Neural cell (in vitro differentiated cells): ENCODE results near the gene NEFH. TPM values are rescaled to one million over a fixed set of nuclear protein-coding genes. Genes with fewer than 3 reads are reported as not detected.

Experiments
- H2AFZ ChIP-seq: fragments of 200-600, 300-800 bp; sonication (generic), shearing (Covaris generic); 2 replicates; pipeline ENCODE4 v1.6.0; 2014; ENCODE audit warnings: low read depth, mild to moderate bottlenecking, antibody characterized with exemption, low read length, moderate library complexity
- H3F3A ChIP-seq: fragments of 200-600 bp; shearing (Covaris generic); 2 replicates; pipeline ENCODE4 v1.6.1; 2016; ENCODE audit warnings: mild to moderate bottlenecking, moderate library complexity, mixed read lengths, antibody characterized with exemption, low read length; ENCODE audit not compliant: insufficient read depth, poor library complexity, severe bottlenecking
- H3K27ac ChIP-seq: fragments of 200-600, 300-800 bp; sonication (generic), shearing (Covaris generic); 2 replicates; pipeline ENCODE4 v1.5.1; 2014; ENCODE audit warnings: mild to moderate bottlenecking, low read length, moderate library complexity
- H3K27me3 ChIP-seq: fragments of 300-800, 200-600 bp; sonication (generic), shearing (Covaris generic); 2 replicates; pipeline ENCODE4 v1.6.0; 2014; ENCODE audit warnings: mild to moderate bottlenecking, low read depth, low read length, moderate library complexity; ENCODE audit not compliant: insufficient read depth
- H3K36me3 ChIP-seq: fragments of 300-800, 200-600 bp; sonication (generic), shearing (Covaris generic); 2 replicates; pipeline ENCODE4 v1.5.1; 2014; ENCODE audit warnings: mild to moderate bottlenecking, antibody characterized with exemption, low read length, moderate library complexity; ENCODE audit not compliant: insufficient read depth
- H3K4me2 ChIP-seq: fragments of 300-800, 200-600 bp; sonication (generic), shearing (Covaris generic); 2 replicates; pipeline ENCODE4 v1.6.0; 2014; ENCODE audit warnings: mild to moderate bottlenecking, low read length
- H3K4me3 ChIP-seq: fragments of 300-800, 200-600 bp; sonication (generic), shearing (Covaris generic); 2 replicates; pipeline ENCODE4 v1.5.1; 2014; ENCODE audit warnings: mild to moderate bottlenecking, low read length, moderate library complexity
- H3K79me2 ChIP-seq: fragments of 200-600 bp; shearing (Covaris generic); replicated peaks from 2 replicates; pipeline ENCODE4 v1.6.0; 2014; ENCODE audit warnings: mild to moderate bottlenecking, low read length, moderate library complexity; ENCODE audit not compliant: insufficient read depth
- H3K9ac ChIP-seq: fragments of 300-800, 200-600 bp; sonication (generic), shearing (Covaris generic); 2 replicates; pipeline ENCODE4 v1.6.1; 2016; ENCODE audit warnings: mild to moderate bottlenecking, low read length, mixed read lengths
- H3K9me2 ChIP-seq: fragments of 200-600 bp; shearing (Covaris generic); 2 replicates; pipeline ENCODE4 v1.6.1; 2016; ENCODE audit warnings: mild to moderate bottlenecking, low read length, mixed read lengths; ENCODE audit not compliant: insufficient read depth
- H3K9me3 ChIP-seq: fragments of 200-600, 300-800 bp; sonication (generic), shearing (Covaris generic); 2 replicates; pipeline ENCODE4 v1.6.1; 2016; ENCODE audit warnings: mild to moderate bottlenecking, mixed run types, low read length, moderate library complexity, mixed read lengths
- H4K20me1 ChIP-seq: fragments of 200-600 bp; shearing (Covaris generic); 2 replicates; pipeline ENCODE4 v1.6.1; 2016; ENCODE audit warnings: mild to moderate bottlenecking, mixed run types; ENCODE audit not compliant: insufficient read depth
- EP300 ChIP-seq: fragments of 450-650 bp; conservative IDR thresholded peaks from 2 replicates; pipeline ENCODE4 v1.6.1; 2014; ENCODE audit warnings: antibody characterized with exemption, mild to moderate bottlenecking, moderate library complexity; ENCODE audit not compliant: poor library complexity, severe bottlenecking
- EZH2 ChIP-seq: fragments of 200-600, 300-800 bp; shearing (Covaris generic), sonication (generic); IDR thresholded peaks from 2 replicates; pipeline ENCODE4 v1.6.1; 2014; ENCODE audit warnings: antibody characterized with exemption, low read length, borderline replicate concordance, mild to moderate bottlenecking; ENCODE audit not compliant: insufficient read depth, poor library complexity, severe bottlenecking
- MXI1 ChIP-seq: fragments of 450-650 bp; conservative IDR thresholded peaks from 2 replicates; pipeline ENCODE4 v1.6.1; 2014; ENCODE audit warnings: antibody characterized with exemption, mild to moderate bottlenecking; ENCODE audit not compliant: poor library complexity, severe bottlenecking
- POLR2AphosphoS5 ChIP-seq: IDR thresholded peaks from 2 replicates; pipeline ENCODE4 v1.6.1; 2012
- RAD21 ChIP-seq: fragments of 450-650 bp; conservative IDR thresholded peaks from 2 replicates; pipeline ENCODE4 v1.6.1; 2014; ENCODE audit warnings: antibody characterized with exemption, mild to moderate bottlenecking, moderate library complexity
- SMC3 ChIP-seq: fragments of 450-650 bp; conservative IDR thresholded peaks from 2 replicates; pipeline ENCODE4 v1.6.1; 2014; ENCODE audit warnings: antibody characterized with exemption, mild to moderate bottlenecking, moderate library complexity; ENCODE audit not compliant: poor library complexity
- TAF1 ChIP-seq: IDR thresholded peaks from 2 replicates; pipeline ENCODE4 v1.6.1; 2012; ENCODE audit warnings: low read depth
- polyA plus RNA-seq: library from polyadenylated mRNA; depleted of rRNA; stranded (reverse); fragments of >200 nt; gene quantifications from 2 replicates; pipeline ENCODE4 v1.2.3, GENCODE V29; 2014
- TF ChIP-seq, protein P1 (sequence below): IDR thresholded peaks from 2 replicates; pipeline ENCODE4 v1.6.1; 2012; ENCODE audit warnings: borderline replicate concordance
- TF ChIP-seq, protein P2 (sequence below): fragments of 450-650 bp; IDR thresholded peaks from 2 replicates; pipeline ENCODE4 v1.5.1; 2014; ENCODE audit warnings: antibody characterized with exemption, mild to moderate bottlenecking, moderate library complexity; ENCODE audit not compliant: poor library complexity, severe bottlenecking

NEFH gene
- polyA plus RNA-seq, 1 donor from 2014 or later = 0.05 TPM

DNA sequence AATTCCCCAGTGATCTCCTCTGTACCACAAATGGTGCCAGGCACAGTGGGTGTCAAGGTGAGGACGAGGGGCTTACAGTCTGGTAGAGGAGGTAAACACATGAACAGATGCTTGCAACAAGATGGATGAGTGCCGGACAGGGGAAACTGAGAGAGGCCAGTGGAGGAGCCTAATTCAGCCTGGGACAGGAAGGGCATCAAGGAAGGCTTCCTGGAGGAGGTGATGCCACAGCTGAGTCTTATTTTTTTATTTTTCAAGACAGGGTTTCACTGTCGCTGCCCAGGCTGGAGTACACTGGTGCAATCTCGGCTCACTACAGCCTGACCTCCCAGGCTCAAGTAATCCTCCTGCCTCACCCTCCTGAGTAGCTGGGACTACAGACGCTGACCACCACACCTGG is 18.8 kb upstream of the NEFH start:
- Histone ChIP-seq H2AFZ (no peak overlapping the region), H3K4me2 (no peak overlapping the region), H3K36me3 (no peaks in the 10 kb centered on the region), H3K9me3 (no peaks in the 10 kb centered on the region), H3K79me2 (no peaks in the 10 kb centered on the region), H3K27me3 (no peaks in the 10 kb centered on the region), H3K4me3 (no peak overlapping the region), H3K27ac (no peak overlapping the region), H4K20me1 (no peaks in the 10 kb centered on the region), H3K9ac (no peak overlapping the region), H3K9me2 (no peaks in the 10 kb centered on the region), H3F3A (no peaks in the 10 kb centered on the region)
- TF ChIP-seq TAF1 = no peak
- TF ChIP-seq RAD21 = no peak
- no peak for TF ChIP-seq EP300
- TF ChIP-seq, protein P1, sequence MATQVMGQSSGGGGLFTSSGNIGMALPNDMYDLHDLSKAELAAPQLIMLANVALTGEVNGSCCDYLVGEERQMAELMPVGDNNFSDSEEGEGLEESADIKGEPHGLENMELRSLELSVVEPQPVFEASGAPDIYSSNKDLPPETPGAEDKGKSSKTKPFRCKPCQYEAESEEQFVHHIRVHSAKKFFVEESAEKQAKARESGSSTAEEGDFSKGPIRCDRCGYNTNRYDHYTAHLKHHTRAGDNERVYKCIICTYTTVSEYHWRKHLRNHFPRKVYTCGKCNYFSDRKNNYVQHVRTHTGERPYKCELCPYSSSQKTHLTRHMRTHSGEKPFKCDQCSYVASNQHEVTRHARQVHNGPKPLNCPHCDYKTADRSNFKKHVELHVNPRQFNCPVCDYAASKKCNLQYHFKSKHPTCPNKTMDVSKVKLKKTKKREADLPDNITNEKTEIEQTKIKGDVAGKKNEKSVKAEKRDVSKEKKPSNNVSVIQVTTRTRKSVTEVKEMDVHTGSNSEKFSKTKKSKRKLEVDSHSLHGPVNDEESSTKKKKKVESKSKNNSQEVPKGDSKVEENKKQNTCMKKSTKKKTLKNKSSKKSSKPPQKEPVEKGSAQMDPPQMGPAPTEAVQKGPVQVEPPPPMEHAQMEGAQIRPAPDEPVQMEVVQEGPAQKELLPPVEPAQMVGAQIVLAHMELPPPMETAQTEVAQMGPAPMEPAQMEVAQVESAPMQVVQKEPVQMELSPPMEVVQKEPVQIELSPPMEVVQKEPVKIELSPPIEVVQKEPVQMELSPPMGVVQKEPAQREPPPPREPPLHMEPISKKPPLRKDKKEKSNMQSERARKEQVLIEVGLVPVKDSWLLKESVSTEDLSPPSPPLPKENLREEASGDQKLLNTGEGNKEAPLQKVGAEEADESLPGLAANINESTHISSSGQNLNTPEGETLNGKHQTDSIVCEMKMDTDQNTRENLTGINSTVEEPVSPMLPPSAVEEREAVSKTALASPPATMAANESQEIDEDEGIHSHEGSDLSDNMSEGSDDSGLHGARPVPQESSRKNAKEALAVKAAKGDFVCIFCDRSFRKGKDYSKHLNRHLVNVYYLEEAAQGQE = no peak
- TF ChIP-seq MXI1 = no peak
- no peak for TF ChIP-seq POLR2AphosphoS5
- TF ChIP-seq EZH2 = no peak

DNA sequence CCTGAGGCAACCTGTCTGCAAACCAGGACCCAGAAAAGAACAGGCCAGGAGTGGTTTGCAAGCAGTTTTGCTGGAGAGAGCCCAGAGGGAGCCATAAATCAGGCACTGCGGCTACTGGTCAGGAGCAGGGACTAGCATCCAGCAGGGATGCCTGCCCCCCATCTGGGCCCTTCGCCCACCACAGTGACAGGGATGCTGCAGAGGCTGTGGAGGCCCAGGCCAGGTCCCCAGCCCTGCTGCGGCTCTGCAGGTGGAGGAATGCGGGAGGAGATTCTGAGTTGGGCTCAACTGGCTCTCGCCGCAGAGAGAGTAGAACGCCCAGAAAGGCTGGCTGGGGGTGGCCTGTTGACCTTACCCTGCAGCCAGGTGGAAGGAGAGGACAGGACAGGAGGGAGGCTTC is 16.4 kb upstream of the NEFH start:
- H3F3A ChIP-seq = no peaks in the 10 kb centered on the region
- no peak overlapping the region for H3K9ac ChIP-seq
- no peak overlapping the region for H3K4me3 ChIP-seq
- no peak overlapping the region for H3K27ac ChIP-seq
- H4K20me1 ChIP-seq = no peaks in the 10 kb centered on the region
- no peaks in the 10 kb centered on the region for H3K27me3 ChIP-seq
- H2AFZ ChIP-seq = no peak overlapping the region
- TF ChIP-seq, protein P2, sequence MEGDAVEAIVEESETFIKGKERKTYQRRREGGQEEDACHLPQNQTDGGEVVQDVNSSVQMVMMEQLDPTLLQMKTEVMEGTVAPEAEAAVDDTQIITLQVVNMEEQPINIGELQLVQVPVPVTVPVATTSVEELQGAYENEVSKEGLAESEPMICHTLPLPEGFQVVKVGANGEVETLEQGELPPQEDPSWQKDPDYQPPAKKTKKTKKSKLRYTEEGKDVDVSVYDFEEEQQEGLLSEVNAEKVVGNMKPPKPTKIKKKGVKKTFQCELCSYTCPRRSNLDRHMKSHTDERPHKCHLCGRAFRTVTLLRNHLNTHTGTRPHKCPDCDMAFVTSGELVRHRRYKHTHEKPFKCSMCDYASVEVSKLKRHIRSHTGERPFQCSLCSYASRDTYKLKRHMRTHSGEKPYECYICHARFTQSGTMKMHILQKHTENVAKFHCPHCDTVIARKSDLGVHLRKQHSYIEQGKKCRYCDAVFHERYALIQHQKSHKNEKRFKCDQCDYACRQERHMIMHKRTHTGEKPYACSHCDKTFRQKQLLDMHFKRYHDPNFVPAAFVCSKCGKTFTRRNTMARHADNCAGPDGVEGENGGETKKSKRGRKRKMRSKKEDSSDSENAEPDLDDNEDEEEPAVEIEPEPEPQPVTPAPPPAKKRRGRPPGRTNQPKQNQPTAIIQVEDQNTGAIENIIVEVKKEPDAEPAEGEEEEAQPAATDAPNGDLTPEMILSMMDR = no peak
- TF ChIP-seq EZH2 (no peak), SMC3 (no peak)
- no peaks in the 10 kb centered on the region for H3K9me3 ChIP-seq
- H3K9me2 ChIP-seq = no peaks in the 10 kb centered on the region
- H3K4me2 ChIP-seq = no peak overlapping the region
- H3K36me3 ChIP-seq = no peaks in the 10 kb centered on the region
- H3K79me2 ChIP-seq = no peaks in the 10 kb centered on the region

DNA sequence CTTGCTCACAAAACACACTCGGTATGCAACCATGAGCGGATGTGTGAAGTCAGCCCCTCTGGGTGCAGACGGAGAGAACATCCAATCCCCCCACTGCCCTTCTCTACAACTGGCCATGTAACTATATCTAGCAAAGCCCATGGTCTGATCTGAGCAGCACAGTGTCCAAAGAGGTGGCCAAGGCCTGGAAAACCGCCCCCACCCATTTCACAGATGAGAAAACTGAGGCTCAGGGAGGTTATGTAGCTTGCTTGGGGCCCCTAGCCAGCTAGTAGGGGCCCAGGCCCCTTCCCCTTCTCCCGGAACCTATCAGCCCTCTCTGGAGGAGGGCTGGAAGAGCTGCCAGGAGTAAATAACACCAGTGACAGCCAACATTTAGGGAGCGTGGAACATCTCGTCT is 15.4 kb upstream of the NEFH start:
- Histone ChIP-seq H3K9ac (no peak overlapping the region), H3K4me2 (no peak overlapping the region), H3K36me3 (no peaks in the 10 kb centered on the region), H4K20me1 (no peaks in the 10 kb centered on the region), H3K79me2 (no peaks in the 10 kb centered on the region), H3K4me3 (no peak overlapping the region), H3F3A (no peaks in the 10 kb centered on the region), H2AFZ (no peak overlapping the region), H3K27me3 (peaks cover 5% of the 10 kb centered on the region), H3K9me2 (no peaks in the 10 kb centered on the region), H3K27ac (no peak overlapping the region), H3K9me3 (no peaks in the 10 kb centered on the region)
- no peak for TF ChIP-seq POLR2AphosphoS5
- no peak for TF ChIP-seq EZH2
- TF ChIP-seq, protein P1 = no peak
- TF ChIP-seq, protein P2 = no peak
- TF ChIP-seq TAF1 = no peak
- no peak for TF ChIP-seq SMC3
- TF ChIP-seq MXI1 = no peak
- TF ChIP-seq RAD21 = no peak
- no peak for TF ChIP-seq EP300
